Measurements from ENCODE around the gene BRI3.

The BRI3 gene

GRCh38 chr7:98321301-98321700, 39.8 kb downstream of the BRI3 start:
- DNase-seq, result no peak
- Histone ChIP-seq H2AFZ (ENCODE audit: low read depth, low read length) (no peak overlapping the region), H3K9me3 (ENCODE audit: insufficient read depth, low read length, severe bottlenecking) (no peaks in the 10 kb centered on the region), H3K79me2 (ENCODE audit: insufficient read depth, low read length) (no peaks in the 10 kb centered on the region), H3K4me2 (ENCODE audit: insufficient read depth, low read length) (no peak overlapping the region), H3K27me3 (ENCODE audit: insufficient read depth, low read length, poor library complexity) (no peaks in the 10 kb centered on the region), H4K20me1 (ENCODE audit: insufficient read depth, low read length) (no peaks in the 10 kb centered on the region), H3K4me3 (ENCODE audit: low read depth in 1 of 2, low read length in 2 of 2) (no peak overlapping the region), H3K9ac (ENCODE audit: low read depth, low read length) (no peak overlapping the region), H3K4me1 (ENCODE audit: insufficient read depth, low read length) (no peaks in the 10 kb centered on the region), H3K27ac (ENCODE audit: low read length) (no peak overlapping the region), H3K36me3 (ENCODE audit: insufficient read depth, low read length) (no peaks in the 10 kb centered on the region)
- no peak for TF ChIP-seq CTCF (IDR thresholded peaks at IDR 0.05; ENCODE audit: borderline replicate concordance, extremely low read depth, low read length, poor library complexity, severe bottlenecking)
- no peak for TF ChIP-seq EZH2 (IDR thresholded peaks at IDR 0.05; ENCODE audit: borderline replicate concordance, low read depth, low read length, severe bottlenecking)
- no peak for ATAC-seq (ENCODE audit: insufficient read depth, low read depth)

- ATAC-seq (ENCODE audit: insufficient read depth, low read depth), result no peak
Observed at GRCh38 chr7:98322331-98323270, 41.1 kb downstream of the BRI3 start.

GRCh38 chr7:98323597-98324322, 42.3 kb downstream of the BRI3 start:
- no peaks in the 10 kb centered on the region for H3K4me1 ChIP-seq (ENCODE audit: insufficient read depth, low read length)
- no peaks in the 10 kb centered on the region for H3K36me3 ChIP-seq (ENCODE audit: insufficient read depth, low read length)
- no peaks in the 10 kb centered on the region for H3K79me2 ChIP-seq (ENCODE audit: insufficient read depth, low read length)
- no peak overlapping the region for H3K27ac ChIP-seq (ENCODE audit: low read length)
- H2AFZ ChIP-seq (ENCODE audit: low read depth, low read length), result no peak overlapping the region
- H3K9me3 ChIP-seq (ENCODE audit: insufficient read depth, low read length, severe bottlenecking), result no peaks in the 10 kb centered on the region
- H3K4me3 ChIP-seq (ENCODE audit: low read depth in 1 of 2, low read length in 2 of 2), result no peak overlapping the region
- H3K4me2 ChIP-seq (ENCODE audit: insufficient read depth, low read length), result no peak overlapping the region
- no peak for DNase-seq
- TF ChIP-seq EZH2 (IDR thresholded peaks at IDR 0.05; ENCODE audit: borderline replicate concordance, low read depth, low read length, severe bottlenecking) (no peak), CTCF (IDR thresholded peaks at IDR 0.05; ENCODE audit: borderline replicate concordance, extremely low read depth, low read length, poor library complexity, severe bottlenecking) (no peak)
- H3K9ac ChIP-seq (ENCODE audit: low read depth, low read length), result no peak overlapping the region
- H4K20me1 ChIP-seq (ENCODE audit: insufficient read depth, low read length), result no peaks in the 10 kb centered on the region
- H3K27me3 ChIP-seq (ENCODE audit: insufficient read depth, low read length, poor library complexity), result peaks cover 2% of the 10 kb centered on the region
- no peak for ATAC-seq (ENCODE audit: insufficient read depth, low read depth)

More at GRCh38 chr7:98322331-98323270, 41.1 kb downstream of the BRI3 start:
- Histone ChIP-seq H3K9me3 (ENCODE audit: insufficient read depth, low read length, severe bottlenecking) (no peaks in the 10 kb centered on the region), H4K20me1 (ENCODE audit: insufficient read depth, low read length) (no peaks in the 10 kb centered on the region), H3K79me2 (ENCODE audit: insufficient read depth, low read length) (no peaks in the 10 kb centered on the region), H3K27me3 (ENCODE audit: insufficient read depth, low read length, poor library complexity) (no peaks in the 10 kb centered on the region), H3K36me3 (ENCODE audit: insufficient read depth, low read length) (no peaks in the 10 kb centered on the region), H3K4me2 (ENCODE audit: insufficient read depth, low read length) (no peak overlapping the region), H3K4me3 (ENCODE audit: low read depth in 1 of 2, low read length in 2 of 2) (no peak overlapping the region), H2AFZ (ENCODE audit: low read depth, low read length) (no peak overlapping the region), H3K27ac (ENCODE audit: low read length) (no peak overlapping the region), H3K4me1 (ENCODE audit: insufficient read depth, low read length) (no peaks in the 10 kb centered on the region), H3K9ac (ENCODE audit: low read depth, low read length) (no peak overlapping the region)
- TF ChIP-seq CTCF (IDR thresholded peaks at IDR 0.05; ENCODE audit: borderline replicate concordance, extremely low read depth, low read length, poor library complexity, severe bottlenecking) (no peak), EZH2 (IDR thresholded peaks at IDR 0.05; ENCODE audit: borderline replicate concordance, low read depth, low read length, severe bottlenecking) (no peak)
- no peak for DNase-seq
